GM21619 (cell line): ENCODE results near the gene ATXN10.

Experiments
- ATAC-seq: cut with Tn5 transposase; IDR thresholded peaks from one replicate; pipeline ENCODE4 v1.9.1; 2021; ENCODE audit not compliant: unreplicated experiment

Gene ATXN10

GRCh38 chr22:45845076-45845487 lies 173.4 kb downstream of the ATXN10 start:
- ATAC-seq: no peak

GRCh38 chr22:45846952-45847351 lies 175.3 kb downstream of the ATXN10 start:
- ATAC-seq: no peak

GRCh38 chr22:45848904-45849303 lies 177.3 kb downstream of the ATXN10 start:
- ATAC-seq: no peak

- no peak for ATAC-seq
These were observed 181.2 kb downstream of the ATXN10 start for GRCh38 chr22:45852826-45853225.

GRCh38 chr22:45855961-45856360 lies 184.3 kb downstream of the ATXN10 start:
- ATAC-seq: no peak

GRCh38 chr22:45857519-45857918 lies 185.9 kb downstream of the ATXN10 start:
- no peak for ATAC-seq

- ATAC-seq: no peak
These were observed 187.9 kb downstream of the ATXN10 start for GRCh38 chr22:45859231-45860161.

- ATAC-seq: no peak
These were observed 188.6 kb downstream of the ATXN10 start for GRCh38 chr22:45860201-45860600.

- ATAC-seq: no peak
These were observed 189.6 kb downstream of the ATXN10 start for GRCh38 chr22:45861259-45861658.

- ATAC-seq: no peak
These were observed 192.5 kb downstream of the ATXN10 start for GRCh38 chr22:45863981-45864751.

- no peak for ATAC-seq
These were observed 193.4 kb downstream of the ATXN10 start for GRCh38 chr22:45864959-45865476.

GRCh38 chr22:45865561-45866125 lies 194.0 kb downstream of the ATXN10 start:
- ATAC-seq: no peak

GRCh38 chr22:45866126-45866645 lies 194.6 kb downstream of the ATXN10 start:
- no peak for ATAC-seq

- no peak for ATAC-seq
These were observed 195.0 kb downstream of the ATXN10 start for GRCh38 chr22:45866646-45867117.

GRCh38 chr22:45867118-45867905 lies 195.7 kb downstream of the ATXN10 start:
- ATAC-seq: no peak

GRCh38 chr22:45867906-45868555 lies 196.4 kb downstream of the ATXN10 start:
- no peak for ATAC-seq

GRCh38 chr22:45868571-45869339 lies 197.1 kb downstream of the ATXN10 start:
- no peak for ATAC-seq

- ATAC-seq: no peak
These were observed 197.8 kb downstream of the ATXN10 start for GRCh38 chr22:45869340-45869847.

GRCh38 chr22:45870011-45870410 lies 198.4 kb downstream of the ATXN10 start:
- ATAC-seq: no peak
